GM21423 (cell line): ENCODE data around the gene SOCS6.
"Not testable (repeated sequence)": the region's sequence is repeated elsewhere in the genome, so short reads cannot be mapped to it uniquely, and the experiment has no call there.

Experiments used
- ATAC-seq: cut with Tn5 transposase; IDR thresholded peaks from one replicate; pipeline ENCODE4 v1.9.1; 2021; ENCODE audit warnings: mild to moderate bottlenecking, moderate library complexity; ENCODE audit not compliant: unreplicated experiment

SOCS6 gene

GRCh38 chr18:70354771-70355170 is 65.9 kb downstream of the SOCS6 start:
- ATAC-seq, result no peak

- no peak for ATAC-seq
Measured at GRCh38 chr18:70355620-70356385, 67.0 kb downstream of the SOCS6 start.

GRCh38 chr18:70358105-70358406 is 69.2 kb downstream of the SOCS6 start:
- ATAC-seq, result not testable (repeated sequence)

- ATAC-seq, result no peak
Measured at GRCh38 chr18:70359071-70359470, 70.2 kb downstream of the SOCS6 start.

- no peak for ATAC-seq
Measured at GRCh38 chr18:70362258-70362657, 73.4 kb downstream of the SOCS6 start.

GRCh38 chr18:70363861-70364260 is 75.0 kb downstream of the SOCS6 start:
- ATAC-seq, result no peak

- no peak for ATAC-seq
Measured at GRCh38 chr18:70365361-70365760, 76.5 kb downstream of the SOCS6 start.

- no peak for ATAC-seq
Measured at GRCh38 chr18:70366174-70366573, 77.3 kb downstream of the SOCS6 start.

GRCh38 chr18:70366670-70367069 is 77.8 kb downstream of the SOCS6 start:
- ATAC-seq, result no peak

GRCh38 chr18:70367344-70367743 is 78.5 kb downstream of the SOCS6 start:
- not testable (repeated sequence) for ATAC-seq

- no peak for ATAC-seq
Measured at GRCh38 chr18:70368903-70369302, 80.1 kb downstream of the SOCS6 start.

- no peak for ATAC-seq
Measured at GRCh38 chr18:70370762-70371733, 82.2 kb downstream of the SOCS6 start.

- ATAC-seq, result no peak
Measured at GRCh38 chr18:70371908-70372307, 83.1 kb downstream of the SOCS6 start.

- no peak for ATAC-seq
Measured at GRCh38 chr18:70372450-70373041, 83.7 kb downstream of the SOCS6 start.

GRCh38 chr18:70373042-70373519 is 84.2 kb downstream of the SOCS6 start:
- ATAC-seq, result no peak

- no peak for ATAC-seq
Measured at GRCh38 chr18:70374154-70374553, 85.3 kb downstream of the SOCS6 start.

- ATAC-seq, result no peak
Measured at GRCh38 chr18:70376137-70376913, 87.5 kb downstream of the SOCS6 start.

GRCh38 chr18:70376914-70377258 is 88.0 kb downstream of the SOCS6 start:
- no peak for ATAC-seq

GRCh38 chr18:70377317-70377799 is 88.5 kb downstream of the SOCS6 start:
- no peak for ATAC-seq

GRCh38 chr18:70377857-70378701 is 89.2 kb downstream of the SOCS6 start:
- ATAC-seq, result no peak
